NCI-H524 (cell line): ENCODE measurements around the gene SYCE3.

Experiments
- DNase-seq, 2 experiments: peaks; one replicate each; lab custom pipeline; 2025; lab: John Stamatoyannopoulos, UW

The SYCE3 gene

GRCh38 chr22:50600538-50600937, 37.8 kb upstream of the SYCE3 start, which contains the start of gene MAPK8IP2:
TSS of gene MAPK8IP2 (plus strand) at chr22:50600793. CDS start at chr22:50600819, 26 bp downstream.
- DNase-seq = peak; percentile 49 to 58

DNA sequence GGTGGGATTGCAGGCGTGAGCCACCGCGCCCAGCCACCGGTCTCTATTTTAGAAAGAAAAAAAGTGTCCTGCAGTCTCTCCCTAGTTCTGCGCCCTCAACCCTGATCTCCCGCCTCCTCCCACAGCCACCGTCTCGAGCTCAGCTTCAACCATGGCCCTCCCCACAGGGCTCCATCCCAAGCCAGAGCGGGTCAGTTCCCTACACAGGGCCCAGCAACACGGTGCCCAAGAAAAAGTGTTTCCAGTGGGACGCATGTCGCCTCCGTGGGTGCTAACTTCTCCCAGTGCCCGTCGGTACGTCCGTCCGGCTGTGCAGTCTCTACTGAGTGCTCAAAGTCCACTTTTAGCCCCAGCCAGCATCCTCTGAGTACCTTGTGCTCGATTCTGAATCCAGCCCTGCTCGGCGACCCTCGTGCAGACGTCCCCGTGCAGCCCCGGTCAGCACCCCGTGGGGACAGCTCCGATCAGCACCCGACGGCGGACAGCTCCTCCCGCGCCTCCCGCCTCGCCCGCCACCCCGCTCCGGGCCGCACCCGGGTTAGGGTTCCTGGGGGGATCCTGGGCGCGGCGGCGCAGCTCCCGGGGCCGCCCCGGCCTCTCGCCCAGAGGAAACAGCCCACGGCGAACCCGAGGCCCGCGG, 37.2 kb upstream of the SYCE3 start:
- no peak for DNase-seq

GRCh38 chr22:50597097-50597496, 34.4 kb upstream of the SYCE3 start:
- no peak for DNase-seq

DNA sequence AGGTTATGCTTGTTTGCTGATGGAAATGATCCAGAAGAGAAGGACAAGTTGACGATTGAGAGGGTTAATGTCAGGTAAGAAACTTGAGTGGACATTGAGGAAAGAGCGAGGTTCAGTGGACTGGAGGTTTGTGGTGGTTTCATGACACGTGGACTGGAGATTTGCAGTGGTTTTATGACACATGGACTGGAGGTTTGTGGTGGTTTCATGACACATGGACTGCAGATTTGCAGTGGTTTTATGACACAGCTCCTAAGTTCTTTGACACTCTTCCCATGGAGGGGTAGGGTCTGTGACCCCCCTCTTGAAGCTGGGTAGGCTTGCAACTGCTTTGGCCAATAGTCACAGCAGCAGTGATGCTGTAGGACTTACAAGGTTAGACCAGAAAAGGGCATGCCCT, 32.5 kb upstream of the SYCE3 start:
- DNase-seq = no peak

DNA sequence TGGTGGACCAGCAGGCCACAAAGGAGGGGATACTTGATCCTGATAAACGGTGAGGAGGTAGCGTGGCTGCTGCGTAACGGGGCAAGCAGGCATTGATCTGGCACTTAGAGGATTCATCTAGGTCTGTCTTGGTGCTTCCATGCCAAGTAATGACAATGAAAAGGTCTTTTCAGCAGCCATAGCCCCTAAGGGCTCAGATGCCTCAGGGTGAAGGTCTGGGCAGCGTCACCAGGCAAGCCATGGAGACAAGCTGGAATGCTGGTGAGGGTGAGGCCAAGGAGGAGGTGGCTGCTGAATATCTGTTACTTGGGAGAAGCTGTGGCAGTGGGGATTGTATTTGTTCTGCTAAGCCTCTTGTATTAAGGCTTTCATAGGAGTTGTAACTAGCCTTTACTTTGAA, 24.7 kb upstream of the SYCE3 start:
- DNase-seq = no peak

- DNase-seq = no peak
Measured at GRCh38 chr22:50586416-50586815, 23.7 kb upstream of the SYCE3 start.

DNA sequence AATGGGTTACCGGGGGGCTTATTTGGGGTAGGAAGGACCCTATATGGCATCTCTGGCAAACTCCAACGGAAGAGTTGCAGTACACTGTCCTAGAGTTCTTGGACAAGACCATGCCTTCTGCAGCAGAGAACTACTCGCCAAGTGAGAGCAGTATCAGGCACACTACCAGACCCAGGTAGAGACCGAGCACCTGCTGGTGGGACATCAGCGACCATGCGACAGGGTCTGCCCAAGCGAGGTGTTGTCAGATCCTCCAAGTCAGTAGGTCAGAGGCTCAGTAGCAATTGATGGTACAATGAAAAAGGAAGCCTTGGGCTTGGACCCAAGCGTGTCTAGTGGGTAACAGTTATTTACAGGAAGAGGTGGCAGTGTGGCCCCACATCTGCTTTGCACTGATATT, 23.1 kb upstream of the SYCE3 start:
- DNase-seq = no peak

DNA sequence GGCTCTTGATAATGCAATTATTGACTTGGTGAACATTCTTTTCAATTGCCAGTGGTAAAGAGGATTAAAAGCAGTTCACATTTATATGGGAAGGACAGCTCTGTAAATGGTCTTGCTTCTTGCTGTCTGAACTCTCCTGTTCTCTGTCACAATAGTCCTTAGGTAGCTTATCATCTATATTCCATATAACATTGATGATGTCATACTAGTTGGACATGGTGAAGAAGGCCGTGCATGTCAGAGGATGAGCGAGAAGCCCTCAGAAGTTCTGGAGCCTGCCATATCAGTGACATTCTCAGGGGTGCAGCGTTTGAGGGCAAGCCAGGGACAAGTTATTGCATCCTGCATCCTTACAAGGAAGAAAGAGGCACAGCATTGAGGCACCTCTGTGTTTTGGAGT, 22.5 kb upstream of the SYCE3 start:
- no peak for DNase-seq

DNA sequence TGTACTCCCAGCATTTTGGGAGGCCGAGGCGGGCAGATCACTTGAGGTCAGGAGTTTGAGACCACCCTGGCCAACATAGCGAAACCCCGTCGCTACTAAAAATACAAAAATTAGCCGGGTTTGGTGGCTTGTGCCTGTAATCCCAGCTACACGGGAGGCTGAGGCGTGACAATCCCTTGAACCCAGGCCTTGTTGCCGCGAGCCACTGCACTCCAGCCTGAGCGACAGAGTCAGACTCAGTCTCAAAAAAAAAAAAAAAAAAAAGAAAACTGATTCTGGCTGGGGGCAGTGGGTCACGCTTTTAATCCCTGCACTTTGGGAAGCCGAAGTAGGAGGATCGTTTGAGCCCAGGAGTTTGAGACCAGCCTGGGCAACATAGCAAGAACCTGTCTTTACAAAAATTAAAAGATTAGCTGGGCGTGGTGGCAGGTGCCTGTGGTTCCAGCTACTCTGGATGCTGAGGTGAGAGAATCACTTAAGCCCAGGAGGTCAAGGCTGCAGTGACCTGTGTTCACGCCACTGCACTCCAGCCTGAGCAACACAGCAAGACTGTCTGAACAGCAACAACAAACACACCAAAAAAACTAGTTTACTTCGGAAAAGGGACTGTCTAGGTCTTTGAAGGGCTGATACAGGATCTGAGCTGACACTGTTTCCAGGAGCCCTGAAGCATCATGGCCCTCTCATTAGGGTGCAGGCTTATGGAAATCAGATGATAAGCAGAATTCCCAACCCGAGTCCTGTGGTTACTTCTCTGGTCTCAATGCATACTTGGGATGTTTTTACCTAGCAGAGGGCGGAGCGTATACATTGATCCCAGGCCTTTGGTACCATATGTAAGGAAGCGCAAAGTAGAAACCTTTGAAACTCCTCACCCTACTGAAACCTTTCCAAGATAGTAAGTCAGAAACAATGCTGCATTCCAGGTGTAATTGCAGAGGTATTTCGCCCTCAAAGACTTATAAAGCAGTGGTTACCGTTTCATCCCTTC, 21.7 kb upstream of the SYCE3 start:
- no peak for DNase-seq

GRCh38 chr22:50583294-50583861, 20.7 kb upstream of the SYCE3 start:
- DNase-seq = peak in 1 of 2 experiments; percentile 53

- peak; percentile 95 to 99 for DNase-seq
Measured at GRCh38 chr22:50582493-50583293, 20.0 kb upstream of the SYCE3 start, which contains the start of gene CHKB. TSS of gene CHKB (minus strand) at chr22:50582849. CDS start at chr22:50582781, 68 bp downstream.

- DNase-seq = no peak
Measured at GRCh38 chr22:50581950-50582492, 19.3 kb upstream of the SYCE3 start.

DNA sequence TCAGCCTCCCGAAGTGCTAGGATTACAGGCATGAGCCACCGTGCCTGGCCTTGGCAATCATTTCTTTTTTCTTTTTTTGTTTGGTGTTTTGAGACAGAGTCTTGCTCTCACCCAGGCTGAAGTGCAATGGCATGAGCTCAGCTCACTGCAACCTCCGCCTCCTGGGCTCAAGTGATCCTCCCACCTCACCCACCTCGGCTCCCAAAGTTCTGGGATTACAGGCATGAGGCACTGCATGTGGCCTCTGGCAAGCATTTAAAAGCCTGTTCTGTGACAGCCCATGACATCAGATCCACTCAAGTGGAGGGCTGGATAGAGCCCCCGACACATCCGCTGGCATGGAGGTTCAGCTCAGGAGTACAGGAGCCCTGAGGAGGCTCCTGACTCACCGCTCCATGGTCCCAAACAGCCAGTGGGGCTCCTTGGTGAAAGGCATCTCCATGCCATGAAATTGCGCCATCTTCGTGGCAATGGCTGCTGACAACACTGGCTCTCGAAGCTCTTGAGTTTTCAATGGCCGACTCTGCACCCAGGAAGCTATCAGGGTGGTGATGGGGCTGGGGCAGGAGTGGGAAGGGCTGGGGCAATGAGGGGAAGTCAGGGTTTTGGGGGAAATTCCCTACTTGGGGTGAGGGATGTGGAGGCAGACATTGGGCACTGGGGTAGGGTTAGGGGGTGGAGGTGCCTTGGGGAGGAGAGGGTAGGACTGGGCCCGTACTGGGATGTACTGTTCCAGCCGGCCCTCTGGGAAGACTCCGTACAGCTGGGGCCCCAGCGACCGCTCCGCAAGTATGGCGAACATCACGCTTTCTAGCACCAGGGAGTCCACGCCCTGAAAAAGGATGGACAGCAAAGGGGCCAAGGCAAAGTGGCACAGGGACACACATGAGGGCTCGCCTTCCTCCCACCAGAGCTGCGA, 18.6 kb upstream of the SYCE3 start:
- no peak for DNase-seq

- DNase-seq = no peak
Measured at GRCh38 chr22:50579752-50580151, 17.0 kb upstream of the SYCE3 start.

DNA sequence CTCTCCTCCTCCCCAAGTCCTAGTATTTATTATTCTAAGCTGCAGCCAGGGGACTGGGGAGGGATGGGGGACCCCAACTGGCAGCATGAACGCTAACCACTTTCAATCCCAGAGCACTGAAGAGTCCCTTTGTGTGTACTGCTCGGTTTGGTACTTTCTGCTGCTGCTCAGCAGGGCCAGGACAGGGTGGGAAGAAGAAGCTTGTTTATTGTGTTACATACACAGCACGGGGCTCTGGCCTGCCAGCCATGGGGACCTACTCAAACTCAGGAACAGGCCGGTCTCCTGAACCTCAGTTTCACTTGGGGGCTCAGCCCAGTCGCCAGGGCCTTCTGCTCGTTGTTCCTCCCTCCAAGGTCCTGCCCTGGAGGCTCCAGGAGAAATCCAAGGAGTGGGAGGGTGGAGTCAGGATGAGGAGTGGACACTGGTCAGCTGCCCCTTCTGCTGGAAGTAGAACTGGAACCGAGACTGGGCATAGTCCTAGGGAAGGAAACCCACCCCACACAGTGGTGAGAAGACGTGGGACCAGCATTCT, 16.1 kb upstream of the SYCE3 start:
- no peak for DNase-seq

GRCh38 chr22:50577987-50578775, 15.5 kb upstream of the SYCE3 start, which contains the start of gene CPT1B:
TSS of gene CPT1B (minus strand) at chr22:50578427. CDS start at chr22:50577915, 512 bp downstream.
- no peak for DNase-seq

- no peak for DNase-seq
Measured at GRCh38 chr22:50577697-50577986, 14.9 kb upstream of the SYCE3 start.

- DNase-seq = no peak
Measured at GRCh38 chr22:50576806-50577696, 14.3 kb upstream of the SYCE3 start.
